ENCODE measurements around the gene SDF4.

- TF ChIP-seq CTCF (IDR thresholded peaks at IDR 0.05; ENCODE audit: borderline replicate concordance, extremely low read depth, low read length, poor library complexity, severe bottlenecking) (no peak), EZH2 (IDR thresholded peaks at IDR 0.05; ENCODE audit: borderline replicate concordance, low read depth, low read length, severe bottlenecking) (no peak)
These were observed 13.9 kb downstream of the SDF4 start for GRCh38 chr1:1217621-1218523.

Measured in DND-41 (cell line).